ENCODE results near the gene DYNLT2. TPM values are rescaled to one million over a fixed set of nuclear protein-coding genes. Genes with fewer than 3 reads are reported as not detected.

The DYNLT2 gene
- total RNA-seq, 4 donors from 2014 or later: 3.9 to 6.0 (median 4.0) TPM

DNA sequence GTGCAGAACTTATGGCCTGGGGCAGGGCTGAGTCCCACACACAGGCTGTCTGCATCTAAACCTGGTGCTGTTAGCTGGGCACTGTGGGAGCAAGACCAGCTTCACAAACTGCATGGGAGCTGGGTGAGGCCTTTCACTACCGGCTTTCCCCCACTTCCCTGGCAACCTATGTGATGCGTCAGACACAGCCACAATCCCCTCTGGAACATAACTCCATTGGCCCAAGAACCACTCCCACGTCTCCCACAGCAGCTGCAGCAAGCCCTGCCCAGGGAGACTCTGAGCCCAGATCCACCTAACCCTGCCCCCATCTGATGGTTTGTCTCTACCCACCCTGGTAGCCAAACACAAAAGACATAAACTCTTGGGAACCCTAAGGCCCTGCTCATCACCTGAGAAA is 58.9 kb downstream of the DYNLT2 start:
- Histone ChIP-seq H3K36me3 (no peaks in the 10 kb centered on the region), H3K27me3 (no peaks in the 10 kb centered on the region), H3K4me3 (no peak overlapping the region), H3K9me3 (peaks cover 0 to 5% (median 0%) of the 10 kb centered on the region in 4 donors), H3K4me1 (no peaks in the 10 kb centered on the region), H3K27ac (no peak overlapping the region)
- TF ChIP-seq, protein P1, sequence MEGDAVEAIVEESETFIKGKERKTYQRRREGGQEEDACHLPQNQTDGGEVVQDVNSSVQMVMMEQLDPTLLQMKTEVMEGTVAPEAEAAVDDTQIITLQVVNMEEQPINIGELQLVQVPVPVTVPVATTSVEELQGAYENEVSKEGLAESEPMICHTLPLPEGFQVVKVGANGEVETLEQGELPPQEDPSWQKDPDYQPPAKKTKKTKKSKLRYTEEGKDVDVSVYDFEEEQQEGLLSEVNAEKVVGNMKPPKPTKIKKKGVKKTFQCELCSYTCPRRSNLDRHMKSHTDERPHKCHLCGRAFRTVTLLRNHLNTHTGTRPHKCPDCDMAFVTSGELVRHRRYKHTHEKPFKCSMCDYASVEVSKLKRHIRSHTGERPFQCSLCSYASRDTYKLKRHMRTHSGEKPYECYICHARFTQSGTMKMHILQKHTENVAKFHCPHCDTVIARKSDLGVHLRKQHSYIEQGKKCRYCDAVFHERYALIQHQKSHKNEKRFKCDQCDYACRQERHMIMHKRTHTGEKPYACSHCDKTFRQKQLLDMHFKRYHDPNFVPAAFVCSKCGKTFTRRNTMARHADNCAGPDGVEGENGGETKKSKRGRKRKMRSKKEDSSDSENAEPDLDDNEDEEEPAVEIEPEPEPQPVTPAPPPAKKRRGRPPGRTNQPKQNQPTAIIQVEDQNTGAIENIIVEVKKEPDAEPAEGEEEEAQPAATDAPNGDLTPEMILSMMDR (IDR thresholded peaks at IDR 0.05): no peak
- DNase-seq: no peak

DNA sequence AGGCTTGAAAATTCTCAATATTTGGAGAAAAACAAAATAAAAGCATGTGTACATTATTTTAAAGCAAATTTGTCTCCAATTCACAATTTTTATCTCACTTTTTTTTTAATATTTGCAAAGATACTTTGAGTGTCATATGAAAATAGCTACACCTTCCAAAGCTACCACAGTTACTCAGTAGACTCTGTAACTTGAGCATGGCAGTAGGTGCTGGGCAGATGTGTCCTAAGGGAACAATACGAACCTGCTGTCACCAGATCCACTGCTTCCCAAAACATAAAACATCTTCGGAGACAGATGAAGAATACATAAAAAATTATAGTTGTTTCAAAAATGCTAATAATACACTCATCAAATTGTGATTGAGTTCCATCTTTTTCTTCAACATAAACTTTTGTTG is 60.1 kb downstream of the DYNLT2 start:
- Histone ChIP-seq H3K27me3 (no peaks in the 10 kb centered on the region), H3K4me1 (no peaks in the 10 kb centered on the region), H3K9me3 (peaks cover 0 to 9% (median 0%) of the 10 kb centered on the region in 4 donors), H3K4me3 (no peak overlapping the region), H3K36me3 (peaks cover 0 to 5% (median 0%) of the 10 kb centered on the region in 3 donors), H3K27ac (no peak overlapping the region)
- TF ChIP-seq, protein P1 (IDR thresholded peaks at IDR 0.05): no peak
- no peak for TF ChIP-seq POLR2A (IDR thresholded peaks at IDR 0.05)
- no peak for DNase-seq

Other genes with a start within 250 kb of the DYNLT2 start
- gene WDR27, start 49.5 kb downstream of the DYNLT2 start, total RNA-seq: 100 to 1,000 TPM in 1 of 4 donors, 10 to 100 TPM in 3; 23.1 to 101 (median 75.8) TPM
- 10 to 100 TPM; 19.0 to 41.5 (median 31.4) TPM for gene C6orf120, start 49.4 kb downstream of the DYNLT2 start, total RNA-seq
- gene PHF10, start 27.1 kb downstream of the DYNLT2 start, total RNA-seq: 10 to 100 TPM; 23.3 to 46.0 (median 30.6) TPM
- 10 to 100 TPM; 21.7 to 82.5 (median 32.6) TPM for gene ERMARD, start 50 bp upstream of the DYNLT2 start, total RNA-seq

All from Peyer's patch (tissue), 4 donors.